HTR-8/SVneo (cell line): ENCODE measurements around the gene MXD4.

Experiments
- DNase-seq: peaks from one replicate; pipeline ENCODE4 v3.0.0; 2011; ENCODE audit warnings: low spot score, mixed read lengths; ENCODE audit not compliant: insufficient read length
- FAIRE-seq: peaks from 2 replicates; lab custom pipeline; 2011; peaks lifted over from hg19 to GRCh38; lab: Jason Lieb, UNC

Gene MXD4, protein sequence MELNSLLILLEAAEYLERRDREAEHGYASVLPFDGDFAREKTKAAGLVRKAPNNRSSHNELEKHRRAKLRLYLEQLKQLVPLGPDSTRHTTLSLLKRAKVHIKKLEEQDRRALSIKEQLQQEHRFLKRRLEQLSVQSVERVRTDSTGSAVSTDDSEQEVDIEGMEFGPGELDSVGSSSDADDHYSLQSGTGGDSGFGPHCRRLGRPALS

DNA sequence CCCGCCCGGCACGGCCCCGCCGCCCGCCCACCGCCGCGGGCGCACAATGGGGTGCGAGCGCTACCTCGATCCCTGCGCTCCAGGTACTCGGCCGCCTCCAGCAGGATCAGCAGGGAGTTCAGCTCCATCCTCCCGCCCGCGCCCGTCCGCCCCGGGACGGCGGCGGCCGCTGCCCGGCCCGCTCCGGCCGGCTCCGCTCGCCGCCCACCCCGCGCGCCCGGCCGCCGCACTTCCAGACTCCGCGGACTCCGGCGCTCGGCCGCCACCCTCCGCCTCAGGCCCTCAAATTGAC is at the start of gene MXD4:
TSS of gene MXD4 (minus strand) at position 257 of the 292 bp plus-strand sequence. CDS start at position 128, 129 bp downstream.
- DNase-seq (no peak), FAIRE-seq (no peak)

DNA sequence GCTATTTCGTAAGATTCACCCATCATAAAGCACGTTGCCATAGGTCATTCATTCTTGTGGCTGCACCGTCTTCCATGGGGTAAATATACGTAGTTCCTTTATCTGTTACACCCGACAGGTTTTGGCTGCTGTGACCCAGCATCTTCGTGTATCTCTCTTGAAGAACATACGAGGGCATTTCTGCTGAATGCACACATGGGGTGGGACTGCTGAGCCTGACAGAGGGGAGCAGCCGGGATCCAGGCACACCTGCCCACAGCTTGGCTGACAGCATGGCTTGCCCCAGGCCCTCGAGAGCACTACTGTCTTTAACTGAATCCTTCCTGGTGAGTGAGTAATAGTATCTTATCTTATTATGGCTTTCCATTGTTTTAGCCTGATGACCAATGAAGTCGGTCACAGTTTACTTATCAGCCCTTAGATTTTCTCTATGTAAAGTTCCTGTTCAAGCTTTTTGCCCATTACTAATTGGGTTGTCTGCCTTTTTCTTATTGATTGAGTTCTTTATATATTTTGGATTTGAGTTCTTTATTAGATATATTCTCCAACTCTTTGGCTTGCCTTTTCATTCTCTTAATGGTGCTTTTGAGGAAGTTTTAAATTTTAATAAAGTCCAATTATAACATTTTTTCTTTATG is 45.0 kb upstream of the MXD4 start:
- DNase-seq = no peak
- FAIRE-seq = no peak

DNA sequence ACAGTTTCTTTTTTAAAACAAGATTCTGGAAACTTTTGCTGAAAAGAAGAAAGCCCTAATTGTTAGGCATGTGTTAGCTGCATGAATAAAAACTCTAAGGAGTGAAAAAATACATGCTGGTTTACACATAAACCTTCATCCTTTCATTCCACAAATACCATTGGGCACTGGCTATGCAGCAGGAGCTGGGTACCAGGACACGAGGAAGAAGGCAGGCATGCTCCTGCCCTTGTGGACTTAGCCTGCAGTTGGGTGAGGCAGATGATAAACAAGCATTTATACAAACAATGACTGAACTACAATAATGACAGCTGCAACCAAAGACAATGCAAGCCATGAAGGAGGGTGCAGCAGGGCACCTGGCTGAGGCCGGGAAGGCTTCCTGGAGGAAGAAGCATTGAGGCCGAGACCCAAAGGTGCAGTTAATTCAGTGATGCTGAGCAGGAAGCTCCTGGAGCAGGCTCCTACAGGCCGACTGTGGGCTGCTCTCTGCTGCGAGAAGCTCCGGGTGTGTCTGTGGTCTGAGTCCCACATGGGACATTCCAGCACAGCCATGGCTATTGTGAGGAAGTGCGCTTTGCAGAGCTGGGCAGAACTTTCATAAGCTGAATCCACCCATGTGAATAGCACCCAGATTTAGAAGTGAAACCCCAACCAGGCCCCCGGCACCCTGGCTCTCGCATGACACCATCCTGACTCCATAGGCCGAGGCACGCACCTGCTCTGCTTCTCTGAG is 44.0 kb upstream of the MXD4 start:
- DNase-seq (no peak), FAIRE-seq (no peak)

- no peak for FAIRE-seq
- DNase-seq = no peak
These were observed 43.1 kb upstream of the MXD4 start for GRCh38 chr4:2304877-2305561.

DNA sequence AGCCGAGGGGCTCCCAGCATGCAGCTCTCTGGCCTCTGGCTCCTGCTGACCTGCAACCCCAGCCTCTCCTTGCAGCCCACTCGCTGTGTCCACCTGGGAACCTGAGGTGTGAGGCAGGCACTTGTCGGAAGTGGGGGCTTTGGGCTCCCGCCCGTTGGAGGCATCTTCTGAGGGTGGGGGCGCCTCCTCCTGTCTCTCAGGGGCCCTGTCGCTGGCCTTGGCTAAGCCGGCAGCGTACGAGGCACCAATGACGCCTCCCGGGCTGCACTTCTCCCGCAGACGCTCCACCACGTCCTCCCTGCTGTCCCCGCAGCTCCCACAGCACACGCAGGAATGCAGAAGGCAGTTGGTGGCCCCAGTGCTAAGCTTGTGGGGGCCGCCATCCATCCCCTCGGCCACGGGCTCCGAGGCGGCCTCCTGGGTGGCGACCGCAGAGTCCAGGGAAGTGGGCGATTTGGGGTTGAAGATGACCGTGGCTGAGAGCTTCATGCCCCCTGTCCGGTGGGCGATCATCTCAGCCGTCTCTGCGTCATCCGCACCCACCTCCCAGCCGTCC is 42.5 kb upstream of the MXD4 start:
- DNase-seq (no peak), FAIRE-seq (no peak)

DNA sequence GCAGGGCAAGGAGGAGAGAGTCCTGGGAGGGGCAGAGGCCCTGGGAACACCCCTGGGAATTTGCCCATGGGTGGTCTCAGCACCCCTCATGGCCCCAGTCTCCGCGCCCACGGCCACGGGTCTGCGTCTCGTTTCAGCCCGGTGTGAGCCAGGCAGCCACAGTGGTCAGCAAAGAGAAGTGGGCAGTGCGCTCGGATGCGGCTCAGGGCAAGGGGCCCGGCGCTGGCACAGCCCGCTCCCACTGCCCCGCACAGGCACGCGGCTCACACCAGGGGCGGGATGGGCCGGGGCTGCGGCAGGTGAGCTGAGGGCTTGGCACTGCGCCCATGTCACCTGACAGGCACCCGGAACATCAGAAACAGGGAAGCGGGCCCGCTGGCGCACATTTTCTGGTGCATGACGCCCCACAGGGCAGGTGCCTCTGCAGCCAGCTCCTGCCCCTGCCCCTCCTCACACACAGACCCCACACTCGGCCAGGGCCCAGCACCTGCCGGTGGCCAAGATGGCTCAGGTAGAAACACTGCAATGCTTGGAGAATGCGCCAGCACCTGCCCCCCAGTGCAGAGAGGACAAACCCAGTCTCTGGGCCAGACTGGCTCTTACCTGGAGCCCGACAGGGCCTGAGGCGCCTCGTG is 41.9 kb upstream of the MXD4 start:
- FAIRE-seq (no peak), DNase-seq (no peak)

GRCh38 chr4:2303121-2303685 is 41.3 kb upstream of the MXD4 start:
- DNase-seq = no peak
- no peak for FAIRE-seq

GRCh38 chr4:2302387-2303119 is 40.6 kb upstream of the MXD4 start:
- DNase-seq = no peak
- FAIRE-seq = no peak

DNA sequence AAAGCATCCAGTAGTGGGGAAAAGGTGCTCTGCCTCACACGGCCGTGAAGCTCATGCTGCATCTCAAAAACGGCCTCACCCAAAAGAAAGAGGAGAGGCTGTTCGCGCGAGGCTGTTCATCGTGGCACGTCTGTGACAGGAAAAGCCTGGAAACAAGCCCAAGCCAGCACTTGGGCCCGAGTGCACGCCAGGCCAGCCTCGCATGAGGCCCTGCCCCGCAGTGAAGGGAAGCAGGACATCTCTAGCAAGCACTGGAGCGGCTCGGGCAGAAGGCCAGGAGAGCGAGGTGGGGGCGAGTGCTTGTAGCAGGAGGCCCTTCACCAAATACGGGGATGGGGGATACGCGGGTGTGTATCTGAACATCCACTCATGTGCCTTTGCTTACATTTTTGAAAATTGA is 39.9 kb upstream of the MXD4 start:
- FAIRE-seq (no peak), DNase-seq (no peak)

GRCh38 chr4:2301225-2301642 is 39.3 kb upstream of the MXD4 start:
- FAIRE-seq = no peak
- DNase-seq = no peak

DNA sequence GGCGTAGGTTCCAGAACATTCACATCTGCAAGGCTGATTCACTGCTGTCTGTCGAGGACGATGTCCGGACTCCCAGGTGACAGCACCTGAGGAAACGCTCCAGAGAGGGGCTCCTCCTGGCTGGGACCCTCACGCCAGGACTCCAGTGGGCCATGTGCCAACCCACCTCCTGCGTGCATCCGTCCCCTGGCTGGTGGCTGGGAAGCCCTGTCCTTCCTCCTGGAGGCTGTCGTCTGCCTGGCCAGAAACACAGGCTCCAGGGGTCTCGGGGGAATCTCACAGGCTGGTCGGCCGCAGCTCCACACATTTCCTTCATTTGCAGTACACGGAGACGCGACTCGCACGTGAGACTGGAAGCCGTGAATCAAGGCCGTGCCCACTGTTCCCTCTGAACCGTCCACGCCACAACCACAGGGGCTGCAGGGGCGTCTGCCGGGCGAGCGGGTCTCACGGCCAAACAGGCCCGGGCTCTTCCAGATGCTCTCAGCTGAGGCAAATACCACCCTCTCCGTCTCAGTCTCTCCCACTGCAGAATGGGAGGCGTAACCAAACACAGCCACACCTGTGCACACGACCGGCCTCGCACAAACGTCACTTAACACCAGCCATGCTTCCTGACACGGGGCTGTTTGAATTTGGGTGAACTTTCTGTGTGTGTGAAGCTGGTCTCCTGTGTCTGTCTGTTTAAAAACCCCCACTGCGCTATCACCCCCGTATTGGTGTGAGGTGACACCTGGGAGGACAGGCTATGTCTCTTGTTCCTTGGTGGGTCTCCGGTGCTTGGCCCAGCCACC is 38.7 kb upstream of the MXD4 start:
- FAIRE-seq = no peak

GRCh38 chr4:2299794-2300193 is 37.9 kb upstream of the MXD4 start:
- DNase-seq (no peak), FAIRE-seq (no peak)

More for the DNA sequence above, 38.7 kb upstream of the MXD4 start:
- no peak for DNase-seq

DNA sequence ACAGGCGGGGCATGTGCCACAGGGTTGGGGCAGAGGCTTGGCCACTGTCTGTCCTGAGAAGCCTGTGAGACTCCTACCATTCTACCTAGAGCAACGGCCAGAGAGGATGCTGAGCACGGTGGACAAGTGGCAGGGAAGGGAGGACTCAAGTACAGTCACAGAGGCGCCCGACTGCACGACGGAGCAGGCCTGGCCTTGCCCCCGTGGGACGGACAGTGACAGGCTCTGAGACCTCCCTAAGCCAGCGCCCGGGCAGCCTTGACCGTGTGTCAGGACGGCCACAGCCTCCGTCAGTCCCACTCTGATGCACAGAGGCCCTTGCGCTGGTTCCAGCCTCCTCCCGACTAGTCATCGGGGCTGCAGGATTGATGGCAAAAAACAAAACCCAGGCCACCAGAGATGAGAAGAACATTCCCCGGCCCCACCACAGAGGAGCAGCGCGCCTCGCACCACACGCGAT is 36.7 kb upstream of the MXD4 start:
- no peak for FAIRE-seq

GRCh38 chr4:2297606-2298531 is 36.0 kb upstream of the MXD4 start:
- FAIRE-seq (peak; percentile 94), DNase-seq (no peak)

More for the DNA sequence above, 36.7 kb upstream of the MXD4 start:
- DNase-seq = no peak

- no peak for FAIRE-seq
- DNase-seq = no peak
These were observed 35.0 kb upstream of the MXD4 start for GRCh38 chr4:2296631-2297601.

DNA sequence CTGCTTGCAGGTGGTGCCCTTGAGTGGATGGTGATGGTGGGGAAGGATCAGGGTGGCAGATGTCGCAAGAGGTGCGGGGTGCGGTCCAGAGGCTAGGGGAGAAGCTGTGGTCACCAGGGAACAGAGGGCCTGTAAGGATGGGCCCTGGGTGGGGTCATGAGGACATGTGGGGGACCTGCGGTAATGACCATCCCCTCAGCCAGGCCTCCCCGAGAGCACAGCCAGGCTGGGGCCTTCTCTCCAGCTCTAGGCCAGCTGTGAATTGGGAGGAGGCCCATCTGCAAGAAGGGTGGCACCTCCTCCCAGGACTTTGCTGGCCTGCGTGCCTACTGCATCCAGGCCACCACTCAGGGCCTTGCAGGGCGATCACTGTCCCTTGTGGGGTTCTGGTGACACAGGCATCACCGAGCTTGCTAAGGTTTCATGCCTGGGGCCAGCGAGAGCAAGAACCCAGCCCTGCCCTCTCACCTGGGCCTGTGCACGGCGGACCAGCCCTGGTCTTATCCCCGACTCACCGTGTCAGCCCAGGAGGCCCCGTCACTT is 34.1 kb upstream of the MXD4 start:
- DNase-seq (no peak), FAIRE-seq (no peak)
